Measurements from ENCODE around the gene ZNF521.

ZNF521 gene

DNA sequence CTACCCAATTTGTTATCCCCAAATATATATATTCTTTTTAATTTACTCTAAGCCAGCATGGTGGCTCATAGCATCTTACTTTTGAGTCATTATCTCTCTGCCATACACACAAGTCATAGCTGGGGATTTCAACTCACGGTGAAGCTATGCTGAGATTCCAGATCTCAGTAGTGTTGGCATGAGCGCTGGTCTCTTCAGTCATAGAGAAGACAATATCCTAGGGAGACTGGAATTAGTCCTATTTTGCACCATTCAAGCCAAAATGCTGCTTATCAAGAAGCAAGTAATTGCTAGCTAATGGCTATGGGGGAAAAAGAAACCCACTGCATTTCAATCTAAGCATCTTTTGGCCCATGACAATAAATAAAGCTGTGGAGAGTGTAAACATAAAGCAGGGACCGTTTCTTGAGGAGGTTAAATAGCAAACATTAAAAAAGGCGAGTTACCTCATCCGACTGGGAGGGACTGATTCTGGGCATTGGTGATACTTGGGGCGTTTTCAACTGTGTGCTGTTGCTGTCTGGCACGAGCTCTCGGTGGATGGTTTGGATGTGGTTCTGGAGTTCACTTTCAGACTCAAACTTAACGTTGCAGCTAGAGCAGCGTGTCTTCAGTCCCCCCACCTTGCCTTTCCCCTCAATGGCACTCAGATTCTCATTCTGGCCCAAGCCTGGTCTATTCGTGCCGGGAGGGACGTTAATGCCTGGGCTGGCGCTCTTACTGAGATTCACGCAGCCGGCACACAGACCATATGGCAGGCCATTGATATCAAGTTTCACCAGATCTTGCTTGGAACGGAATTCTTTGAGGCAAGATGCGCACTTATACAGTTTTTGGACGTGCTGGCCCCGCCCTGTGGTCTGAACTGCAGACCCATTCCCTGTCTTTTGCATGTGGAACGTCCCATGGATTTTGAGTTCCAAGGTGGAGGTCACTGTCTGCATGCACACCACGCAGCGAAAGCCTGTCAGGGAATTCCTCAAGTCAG, 127.8 kb downstream of the ZNF521 start:
- no peak for DNase-seq

DNA sequence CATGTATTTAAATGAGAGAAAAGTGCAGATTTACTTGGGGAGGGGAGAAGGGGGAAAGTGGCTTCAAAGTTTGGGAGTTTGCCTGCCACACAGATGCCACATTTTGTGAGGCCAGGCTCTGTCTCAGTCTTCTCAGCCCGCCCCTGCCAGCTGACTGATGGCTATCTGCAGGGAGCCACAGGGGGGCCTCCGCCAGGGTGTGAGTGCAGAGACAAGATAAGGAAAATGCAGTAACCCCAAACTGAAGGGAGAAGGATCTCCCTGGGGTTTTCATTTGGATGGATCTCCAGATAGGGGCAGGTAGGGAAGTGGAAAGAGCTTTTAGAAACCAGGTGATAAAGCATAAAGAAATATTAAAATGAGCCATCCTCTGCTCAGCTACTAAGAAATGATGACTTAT, 128.8 kb downstream of the ZNF521 start:
- DNase-seq = no peak

- DNase-seq = no peak
Observed at GRCh38 chr18:25222648-25223047, 129.3 kb downstream of the ZNF521 start.

GRCh38 chr18:25210622-25211021, 141.3 kb downstream of the ZNF521 start:
- no peak for DNase-seq

DNA sequence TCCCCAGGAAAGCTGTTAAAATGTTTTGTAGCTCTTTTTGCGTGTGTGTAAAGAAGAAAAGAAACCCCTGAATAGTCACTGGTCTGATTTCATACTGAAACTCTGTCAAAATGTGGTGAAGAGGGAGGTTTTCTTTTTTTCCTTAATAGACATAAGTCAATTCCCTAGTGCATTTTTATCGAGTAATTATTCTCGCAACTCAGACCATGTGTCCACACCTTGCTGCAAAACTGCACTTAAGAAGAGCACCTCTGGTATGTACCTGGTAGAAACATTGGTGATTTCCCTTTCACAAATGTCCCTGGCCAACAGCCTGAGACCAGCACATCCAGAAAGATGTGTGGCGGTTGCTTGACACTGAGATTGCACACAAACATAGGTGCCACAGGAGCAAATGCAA, 159.9 kb downstream of the ZNF521 start:
- DNase-seq = no peak

GRCh38 chr18:25190472-25190871, 161.5 kb downstream of the ZNF521 start:
- no peak for DNase-seq

GRCh38 chr18:25189391-25190185, 162.4 kb downstream of the ZNF521 start:
- DNase-seq = no peak

DNA sequence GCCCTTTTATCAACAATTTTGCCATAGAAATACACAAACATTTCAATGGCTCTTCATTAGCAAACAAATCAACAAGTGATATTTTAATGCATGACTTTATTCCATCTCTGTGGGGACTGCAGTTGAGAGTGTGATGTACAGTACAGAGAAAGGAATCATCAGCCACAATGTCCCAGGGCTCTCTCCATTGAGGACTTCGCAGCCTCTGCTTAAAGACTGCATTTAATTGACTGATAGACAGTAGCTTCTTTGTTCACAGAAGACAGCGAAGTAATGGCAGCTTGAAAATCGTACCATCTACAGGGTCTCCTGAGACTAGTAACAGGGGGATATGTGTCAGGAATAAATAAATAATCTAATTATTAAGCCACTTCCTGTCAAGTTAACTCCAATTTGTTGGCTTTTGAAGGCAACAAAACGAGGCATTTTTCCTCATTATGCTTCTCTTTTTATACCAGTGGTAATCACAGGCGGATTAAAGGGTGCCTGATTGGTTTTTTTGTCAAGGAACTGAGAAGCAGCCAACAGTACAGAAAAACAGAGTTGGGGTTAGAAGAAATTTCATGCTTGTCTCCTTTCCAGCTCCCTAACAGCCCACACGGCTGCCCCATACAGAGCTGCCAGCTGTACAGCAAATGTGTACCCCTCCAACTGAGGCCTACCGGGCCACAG, 164.3 kb downstream of the ZNF521 start:
- no peak for DNase-seq

DNA sequence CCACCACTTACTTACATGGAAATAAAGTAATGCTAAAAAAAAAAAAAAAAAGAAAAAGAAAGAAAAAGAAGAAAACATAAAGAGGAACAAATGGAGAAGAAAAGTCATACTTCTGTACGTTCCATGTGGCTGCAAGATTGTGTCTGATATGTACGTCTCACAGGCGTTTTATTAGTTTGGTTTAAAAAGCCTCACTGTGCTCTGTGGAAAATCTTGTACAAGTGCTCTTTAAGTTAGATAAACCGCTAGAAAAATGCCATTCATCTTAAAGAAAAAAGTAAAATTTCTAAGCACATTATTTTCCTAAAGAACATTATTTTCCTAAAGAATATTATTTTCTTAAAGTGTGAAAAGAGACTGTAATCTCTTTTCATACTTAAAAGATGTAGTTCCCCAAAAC, 165.1 kb downstream of the ZNF521 start:
- no peak for DNase-seq

DNA sequence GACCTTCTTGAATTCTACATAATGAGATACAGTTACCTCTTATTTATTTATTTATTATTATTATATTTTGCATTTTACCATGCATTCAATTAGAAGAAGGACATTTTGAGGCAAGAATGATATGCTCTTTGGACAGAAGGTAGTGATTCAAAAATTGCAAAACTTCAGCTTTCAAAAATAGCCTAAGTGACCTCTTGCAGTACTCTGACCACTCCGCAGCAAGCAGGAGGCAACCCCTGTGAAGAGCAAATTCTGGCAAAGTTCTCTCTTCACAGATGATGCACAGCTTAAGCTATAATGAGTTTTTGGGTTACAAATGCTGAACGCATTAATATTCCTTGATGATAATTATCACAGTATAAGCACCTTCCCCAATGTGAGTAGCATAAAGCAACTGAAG, 170.0 kb downstream of the ZNF521 start:
- no peak for DNase-seq

DNA sequence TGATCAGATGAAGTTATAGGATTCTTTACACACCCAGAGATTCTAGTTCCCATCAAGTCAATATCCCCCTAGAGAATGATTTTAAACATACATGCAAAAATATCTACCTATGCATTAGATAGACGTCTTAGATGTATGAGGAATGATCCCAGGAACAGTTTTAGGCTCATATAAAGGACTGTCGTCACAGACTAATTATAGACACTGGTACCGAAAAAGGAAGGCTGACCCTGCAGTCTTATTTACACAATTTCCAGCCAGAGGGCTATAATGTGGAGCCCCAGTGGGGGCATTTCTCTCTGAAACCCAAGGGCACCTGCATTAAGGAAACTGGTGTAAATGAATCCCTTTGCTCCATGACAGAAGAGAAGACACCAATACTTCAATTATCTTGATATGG, 170.4 kb downstream of the ZNF521 start:
- no peak for DNase-seq

- DNase-seq = no peak
Observed at GRCh38 chr18:25180973-25181548, 170.9 kb downstream of the ZNF521 start.

GRCh38 chr18:25177631-25178030, 174.3 kb downstream of the ZNF521 start:
- no peak for DNase-seq

DNA sequence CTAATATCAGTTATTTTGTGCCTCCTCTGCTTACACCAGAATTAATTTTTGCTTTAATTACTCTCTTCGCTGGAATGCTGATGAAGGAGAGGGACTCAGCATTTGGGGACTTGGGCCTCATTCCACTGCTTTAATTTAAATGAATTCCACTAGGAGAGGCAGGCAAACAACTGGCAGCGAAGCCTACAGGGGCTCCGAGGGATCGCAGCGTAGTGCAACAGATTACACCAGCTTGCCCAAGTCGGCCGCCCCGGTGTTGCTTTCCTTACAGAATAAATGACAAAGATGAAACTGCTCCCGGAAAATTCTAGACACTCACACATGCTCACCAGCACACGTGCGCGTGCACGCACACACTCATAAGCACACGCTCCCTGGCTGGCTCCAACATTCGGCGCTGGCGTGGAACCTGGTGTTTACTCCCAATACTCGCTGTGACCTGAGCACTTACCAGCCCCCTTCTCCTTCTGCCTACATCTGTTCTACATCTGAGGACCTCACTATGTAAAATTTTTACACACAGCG, 175.4 kb downstream of the ZNF521 start:
- DNase-seq = no peak

DNA sequence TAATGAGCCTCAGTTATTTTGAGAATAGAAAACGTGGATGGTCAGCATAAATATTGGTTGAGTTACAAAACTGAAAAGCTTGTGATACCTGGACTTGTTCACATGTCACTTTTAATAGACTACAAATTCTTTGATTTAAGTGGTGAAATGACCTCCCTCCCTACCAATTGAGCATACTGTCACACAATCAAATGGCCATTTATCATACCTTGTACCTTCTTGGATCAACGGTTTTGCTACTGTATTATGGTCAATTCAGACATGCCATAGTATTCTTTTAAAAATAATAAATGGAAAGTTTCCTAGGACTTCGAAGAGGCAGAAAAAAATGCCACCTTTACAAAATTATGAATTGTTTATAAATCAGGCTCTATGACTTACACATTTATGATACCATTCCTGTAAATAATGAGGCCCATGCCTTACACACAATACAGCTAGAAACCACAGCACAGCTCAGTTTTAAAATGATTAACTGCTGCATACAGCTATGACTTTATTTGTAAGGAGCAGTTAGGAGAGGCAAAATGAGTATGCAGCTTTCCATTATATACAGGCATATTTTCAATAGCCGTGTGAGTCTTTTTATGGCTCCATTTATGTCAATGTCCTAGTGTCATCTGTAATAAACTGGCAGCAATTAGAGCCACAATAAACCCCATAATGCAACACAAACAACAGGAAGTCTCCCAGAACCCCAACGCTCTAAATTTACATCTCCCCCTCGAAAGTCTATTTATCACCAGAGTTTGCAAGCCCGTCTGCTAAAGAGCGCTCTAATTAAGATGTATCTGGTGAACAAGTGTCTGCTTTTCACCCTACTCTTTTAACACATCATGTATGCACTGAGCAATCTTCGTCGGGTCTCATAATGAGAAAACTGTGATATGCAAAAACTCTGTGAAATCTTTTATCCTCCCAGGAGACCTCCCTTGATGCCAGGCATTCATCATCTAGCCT, 176.1 kb downstream of the ZNF521 start:
- DNase-seq = no peak

DNA sequence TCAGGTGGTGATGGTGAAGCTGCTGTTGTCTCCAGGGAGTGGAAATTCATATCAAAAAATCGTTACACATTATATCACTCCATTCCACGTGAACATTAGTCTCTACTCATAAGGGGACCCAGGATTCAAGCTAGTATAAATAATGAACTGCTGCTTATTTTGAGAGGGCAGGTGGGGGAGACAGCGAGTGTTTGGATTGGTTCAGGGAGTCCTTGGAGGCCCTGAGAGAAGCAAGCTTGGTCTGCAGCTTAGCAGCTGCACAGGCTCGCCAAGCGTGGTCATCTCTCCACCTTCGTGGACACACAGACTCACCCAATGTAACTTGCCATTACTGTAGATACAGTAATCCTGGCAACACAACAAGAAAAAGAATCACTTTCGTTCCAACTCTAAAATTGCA, 177.6 kb downstream of the ZNF521 start:
- DNase-seq = no peak

DNA sequence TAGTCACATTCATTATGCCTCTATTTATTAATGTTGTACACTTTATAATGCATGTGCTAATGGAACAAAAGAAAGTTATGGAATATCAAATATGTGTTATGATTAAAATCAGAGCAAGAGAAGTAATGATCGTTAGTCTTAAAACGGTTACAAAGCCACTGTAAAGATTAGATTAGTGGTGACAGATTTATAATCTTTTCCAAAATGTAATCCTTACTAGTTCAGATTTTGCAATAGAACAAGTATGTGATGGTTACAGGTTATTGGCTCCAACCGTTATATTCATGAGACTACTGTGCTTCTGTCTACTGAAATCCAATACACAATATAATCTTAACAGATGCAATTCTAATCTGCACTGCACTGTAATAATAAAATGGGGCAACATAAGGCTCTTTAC, 180.6 kb downstream of the ZNF521 start:
- no peak for DNase-seq

- no peak for DNase-seq
Observed at GRCh38 chr18:25170402-25170801, 181.6 kb downstream of the ZNF521 start.

DNA sequence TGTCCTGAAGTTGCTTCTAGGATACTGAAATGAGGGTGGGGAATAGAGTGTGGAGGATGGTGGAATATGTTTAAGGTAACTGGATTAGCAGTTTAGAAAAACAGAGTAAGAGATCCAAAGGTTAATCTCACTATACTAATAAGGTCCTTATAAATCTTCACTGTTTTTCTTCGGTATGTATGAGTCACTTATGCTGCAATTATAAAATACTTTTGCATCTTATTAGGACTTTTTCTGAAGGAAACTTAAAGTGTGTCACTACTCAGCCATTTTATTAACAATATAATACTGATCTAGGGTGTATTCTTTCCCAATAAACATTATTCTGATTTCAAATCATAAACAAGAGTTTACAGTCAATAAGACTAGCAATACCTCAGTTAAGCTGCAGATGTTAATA, 182.3 kb downstream of the ZNF521 start:
- DNase-seq = no peak

DNA sequence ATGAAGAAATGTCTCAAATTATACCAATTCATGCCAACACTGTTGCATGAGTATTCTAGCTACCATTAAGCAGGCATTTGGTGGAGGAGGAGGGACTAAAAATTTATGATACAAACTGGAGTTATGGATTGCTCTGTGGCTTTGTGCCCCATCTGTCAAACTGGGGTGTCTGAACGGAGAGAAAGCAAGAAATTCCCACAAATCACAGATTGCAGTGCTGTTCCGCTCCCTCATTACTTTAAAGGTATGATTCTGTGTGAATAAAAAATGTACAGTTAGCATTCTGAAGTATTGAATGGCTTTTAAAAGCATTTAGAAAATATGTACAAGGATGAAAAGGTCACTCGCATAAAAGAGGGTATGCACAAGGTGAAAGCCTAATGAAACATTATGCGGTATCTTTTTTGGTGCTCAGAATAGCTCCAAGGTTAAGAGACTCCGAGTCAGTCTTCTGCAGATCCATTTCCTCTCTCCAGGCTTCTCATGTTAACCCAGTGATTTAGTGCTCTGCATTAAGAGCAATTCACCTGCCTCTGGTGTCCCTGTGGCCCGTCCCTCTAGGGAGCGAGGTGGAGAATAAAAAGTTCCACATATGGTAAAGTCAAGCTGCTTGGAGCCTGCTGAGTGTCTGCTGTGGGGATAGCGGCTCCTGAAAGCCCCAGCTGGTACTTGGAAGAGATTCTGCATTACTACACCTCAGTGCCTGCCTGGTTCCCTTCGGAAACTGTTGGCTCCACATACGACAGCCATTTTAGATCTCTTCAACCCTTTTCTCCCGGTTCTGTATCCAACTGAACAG, 184.2 kb downstream of the ZNF521 start:
- DNase-seq = no peak

- DNase-seq = no peak
Observed at GRCh38 chr18:25166113-25166512, 185.9 kb downstream of the ZNF521 start.
